Right renal cortex interstitium (tissue), 3 donors: ENCODE results near the gene APOC1. TPM values are rescaled to one million over a fixed set of nuclear protein-coding genes. Genes with fewer than 3 reads are reported as not detected.

ENCODE experiments used
- DNase-seq, 3 donors: peaks; one replicate each; pipeline ENCODE4 v3.0.0-alpha.2; 2013; ENCODE audit warnings: low read depth in 3 of 3, low spot score in 2 of 3
- polyA plus RNA-seq, 3 donors: library from polyadenylated mRNA; unstranded; fragments of 120-200 nt; gene quantifications; one replicate each; pipeline ENCODE4 v1.2.1, GENCODE V29; 2013; ENCODE audit not compliant: insufficient read length in 3 of 3

The APOC1 gene
- polyA plus RNA-seq, 3 donors, result 7.5 to 10.9 (median 9.1) TPM

- DNase-seq, result no peak
These were observed 39.9 kb downstream of the APOC1 start for GRCh38 chr19:44954278-44954648.

GRCh38 chr19:44954649-44955504 lies 40.5 kb downstream of the APOC1 start, which contains the start of gene CLPTM1:
Gene CLPTM1, plus strand, starts transcription at chr19:44955380. Its CDS starts 16 bp downstream, at chr19:44955396.
- DNase-seq, result peak; percentile 93 to 99 (median 96)

- no peak for DNase-seq
These were observed 41.4 kb downstream of the APOC1 start for GRCh38 chr19:44955505-44956439.

GRCh38 chr19:44957526-44957925 lies 43.1 kb downstream of the APOC1 start:
- no peak for DNase-seq

- no peak for DNase-seq
These were observed 43.7 kb downstream of the APOC1 start for GRCh38 chr19:44958090-44958489.

GRCh38 chr19:44959691-44960090 lies 45.3 kb downstream of the APOC1 start:
- DNase-seq, result no peak

GRCh38 chr19:44960906-44961728 lies 46.7 kb downstream of the APOC1 start:
- DNase-seq, result no peak

GRCh38 chr19:44961821-44962220 lies 47.4 kb downstream of the APOC1 start:
- DNase-seq, result no peak

- no peak for DNase-seq
These were observed 53.7 kb downstream of the APOC1 start for GRCh38 chr19:44968118-44968517.

GRCh38 chr19:44968670-44969069 lies 54.3 kb downstream of the APOC1 start:
- DNase-seq, result no peak

Other genes starting within 250 kb of the APOC1 start
- gene CEACAM19, start 243.1 kb upstream of the APOC1 start, polyA plus RNA-seq, result 10 to 100 TPM in 2 of 3 donors, 1 to 10 TPM in 1; 9.3 to 10.9 (median 10.5) TPM
- not detected for gene CEACAM16, start 215.5 kb upstream of the APOC1 start, polyA plus RNA-seq
- 1 to 10 TPM; 4.8 to 5.8 (median 4.9) TPM for gene BCL3, start 165.9 kb upstream of the APOC1 start, polyA plus RNA-seq
- 1 to 10 TPM; 3.8 to 4.1 (median 3.9) TPM for gene CBLC, start 136.7 kb upstream of the APOC1 start, polyA plus RNA-seq
- 100 to 1,000 TPM; 403 to 489 (median 434) TPM for gene BCAM, start 105.5 kb upstream of the APOC1 start, polyA plus RNA-seq
- gene NECTIN2, start 68.3 kb upstream of the APOC1 start, polyA plus RNA-seq, result 100 to 1,000 TPM; 150 to 169 (median 157) TPM
- 10 to 100 TPM; 40.2 to 48.8 (median 46.0) TPM for gene TOMM40, start 23.4 kb upstream of the APOC1 start, polyA plus RNA-seq
- gene APOE, start 8.8 kb upstream of the APOC1 start, polyA plus RNA-seq, result 100 to 1,000 TPM; 265 to 362 (median 295) TPM
- not detected for gene APOC4, start 27.6 kb downstream of the APOC1 start, polyA plus RNA-seq
- 10 to 100 TPM in 1 of 3 donors, 1 to 10 TPM in 2; 5.8 to 12.7 (median 8.8) TPM for gene APOC2, start 31.4 kb downstream of the APOC1 start, polyA plus RNA-seq
- 100 to 1,000 TPM; 109 to 127 (median 113) TPM for gene CLPTM1, start 40.8 kb downstream of the APOC1 start, polyA plus RNA-seq
- 1 to 10 TPM; 4.8 to 4.9 (median 4.8) TPM for gene RELB, start 86.9 kb downstream of the APOC1 start, polyA plus RNA-seq
- gene CLASRP, start 124.4 kb downstream of the APOC1 start, polyA plus RNA-seq, result 10 to 100 TPM; 54.1 to 59.4 (median 56.6) TPM
- gene ZNF296, start 161.9 kb downstream of the APOC1 start, polyA plus RNA-seq, result under 1 TPM; 0.37 to 0.57 (median 0.39) TPM
- 10 to 100 TPM; 16.0 to 20.3 (median 20.1) TPM for gene GEMIN7, start 164.7 kb downstream of the APOC1 start, polyA plus RNA-seq
- 10 to 100 TPM; 19.9 to 25.0 (median 23.7) TPM for gene PPP1R37, start 178.6 kb downstream of the APOC1 start, polyA plus RNA-seq
- gene NKPD1, start 246.4 kb downstream of the APOC1 start, polyA plus RNA-seq, result under 1 TPM; 0.11 TPM